NCI-H774 (cell line): Measurements from ENCODE around the gene LATS2.
"Not testable (repeated sequence)": the region's sequence is repeated elsewhere in the genome, so short reads cannot be mapped to it uniquely, and the experiment has no call there.

Experiments used
- DNase-seq: peaks from one replicate; lab custom pipeline; 2025; lab: John Stamatoyannopoulos, UW

Gene LATS2

GRCh38 chr13:20991741-20992520 lies 69.5 kb downstream of the LATS2 start:
- DNase-seq, result no peak

DNA sequence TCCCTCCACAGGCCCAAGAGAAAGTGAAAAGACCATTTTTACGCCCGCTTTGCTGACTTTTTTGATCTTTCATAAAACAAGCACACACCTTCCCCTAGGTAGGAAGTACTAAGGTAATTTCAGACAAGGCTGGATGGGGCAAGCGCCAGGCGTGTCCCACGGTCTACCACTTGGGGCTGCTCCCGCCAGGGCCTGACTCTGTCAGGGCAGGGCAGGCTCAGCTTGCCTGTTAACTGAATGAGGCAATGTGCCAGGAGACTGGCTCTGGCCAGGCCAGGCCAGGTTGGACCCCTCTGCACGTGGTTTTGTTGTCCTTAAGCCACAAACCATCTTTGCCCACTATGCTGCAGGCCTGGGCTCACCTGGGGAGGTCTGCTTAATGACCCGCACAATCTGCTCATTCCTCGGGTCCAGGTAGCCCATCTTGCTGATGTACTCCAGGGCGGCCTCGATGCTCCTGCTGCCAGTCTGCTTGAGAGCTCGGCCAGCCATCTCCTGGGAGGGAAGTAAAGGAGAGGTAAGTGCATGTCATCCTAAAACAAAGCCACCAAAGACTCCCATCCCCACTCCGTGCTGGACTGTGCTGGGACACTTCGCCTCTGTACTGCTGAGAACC lies 70.4 kb downstream of the LATS2 start:
- no peak for DNase-seq

DNA sequence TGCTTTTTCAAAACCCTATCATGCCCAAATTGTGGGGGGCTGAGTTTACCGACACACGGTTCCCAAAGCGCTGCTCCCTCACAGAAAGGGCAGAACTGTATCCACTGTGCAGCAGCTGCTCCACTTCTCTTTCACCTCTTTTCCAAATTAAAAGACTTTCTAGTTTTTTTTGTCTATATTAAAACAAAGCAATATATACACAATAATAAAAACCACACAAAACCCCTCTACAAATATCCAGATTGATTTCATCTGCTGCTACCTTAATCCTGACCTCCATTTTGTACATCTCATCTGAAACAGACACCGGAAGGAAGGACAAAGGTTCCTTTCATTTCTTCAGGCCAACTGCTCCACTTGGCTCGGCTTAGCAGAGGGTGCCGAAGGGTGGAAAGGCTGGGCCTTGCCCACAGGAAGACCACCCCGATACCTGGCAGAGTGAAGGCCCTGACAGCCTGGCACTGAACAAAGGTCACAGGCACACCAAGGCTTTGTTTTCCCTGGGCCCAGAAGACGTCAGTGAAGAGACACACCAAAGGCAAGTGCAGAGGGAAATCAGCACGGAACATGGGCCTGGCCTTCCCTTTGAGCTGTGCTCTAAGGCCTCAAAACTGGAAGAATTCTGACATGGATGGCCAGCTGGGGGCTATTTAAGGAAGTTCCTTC lies 71.6 kb downstream of the LATS2 start:
- no peak for DNase-seq

- no peak for DNase-seq
Observed at GRCh38 chr13:20988909-20989655, 72.3 kb downstream of the LATS2 start.

- no peak for DNase-seq
Observed at GRCh38 chr13:20988033-20988908, 73.1 kb downstream of the LATS2 start.

GRCh38 chr13:20987599-20987998 lies 73.8 kb downstream of the LATS2 start:
- DNase-seq, result no peak

DNA sequence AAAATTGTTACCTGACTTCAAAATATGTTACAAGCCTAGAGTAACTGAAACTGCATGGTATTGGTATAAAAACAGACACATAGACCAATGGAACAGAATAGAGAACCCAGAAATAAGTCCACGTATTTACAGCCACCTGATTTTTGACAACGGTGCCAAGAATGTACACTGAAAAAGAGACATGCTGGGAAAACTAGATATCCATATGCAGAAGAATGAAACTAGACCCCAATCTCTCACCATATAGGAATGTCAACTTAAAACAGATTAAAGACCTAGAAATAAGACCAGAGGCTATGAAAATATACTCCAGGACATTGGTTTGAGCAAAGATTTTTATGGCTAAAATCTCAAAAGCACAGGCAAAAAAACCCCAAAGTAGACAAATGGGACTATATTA lies 76.5 kb downstream of the LATS2 start:
- DNase-seq, result no peak

- DNase-seq, result no peak
Observed at GRCh38 chr13:20983386-20983785, 78.0 kb downstream of the LATS2 start.

GRCh38 chr13:20981370-20982095 lies 79.9 kb downstream of the LATS2 start:
- DNase-seq, result no peak

DNA sequence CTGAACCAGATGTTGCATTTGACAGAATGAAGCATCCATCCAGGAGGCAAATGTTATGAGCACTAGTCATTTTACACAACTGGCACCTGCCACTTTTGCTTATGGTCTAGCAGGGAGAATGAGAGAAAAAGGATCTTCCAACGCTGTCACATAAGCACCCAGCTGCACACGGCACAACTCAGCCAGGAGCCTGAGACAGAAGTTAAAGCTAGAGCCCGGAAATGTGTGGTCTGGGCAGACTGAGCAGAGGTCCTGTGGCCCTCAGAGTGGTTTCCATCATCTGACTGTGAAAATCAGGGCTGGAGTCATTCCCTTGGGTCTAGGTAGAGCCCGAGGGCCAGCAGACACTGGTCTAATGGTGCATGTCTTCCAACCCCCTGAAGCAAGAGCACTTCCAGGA lies 80.5 kb downstream of the LATS2 start:
- DNase-seq, result no peak

GRCh38 chr13:20980430-20980829 lies 81.0 kb downstream of the LATS2 start:
- DNase-seq, result no peak

GRCh38 chr13:20977394-20977793 lies 84.0 kb downstream of the LATS2 start:
- no peak for DNase-seq

- no peak for DNase-seq
Observed at GRCh38 chr13:20974981-20975585, 86.3 kb downstream of the LATS2 start.

GRCh38 chr13:20973886-20974425 lies 87.4 kb downstream of the LATS2 start:
- DNase-seq, result no peak

DNA sequence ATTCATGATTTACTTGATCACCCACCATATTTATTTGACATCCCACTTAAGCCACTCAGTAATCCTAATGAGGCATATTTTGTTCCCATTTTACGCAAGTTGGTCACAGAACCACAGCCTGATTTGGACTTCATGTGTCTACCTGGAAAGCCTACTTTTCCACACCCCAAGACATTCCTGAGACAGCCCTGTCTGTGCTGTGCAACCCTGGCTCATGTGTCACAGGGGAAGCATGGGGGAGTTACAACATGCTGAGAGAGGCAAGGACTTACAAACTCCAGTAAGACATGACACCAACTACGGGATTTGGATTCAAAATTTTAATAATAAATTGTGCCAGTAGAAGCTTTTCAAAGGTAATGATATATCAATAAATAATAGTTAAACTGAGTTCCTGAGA lies 88.7 kb downstream of the LATS2 start:
- no peak for DNase-seq

GRCh38 chr13:20969182-20969581 lies 92.2 kb downstream of the LATS2 start:
- no peak for DNase-seq

DNA sequence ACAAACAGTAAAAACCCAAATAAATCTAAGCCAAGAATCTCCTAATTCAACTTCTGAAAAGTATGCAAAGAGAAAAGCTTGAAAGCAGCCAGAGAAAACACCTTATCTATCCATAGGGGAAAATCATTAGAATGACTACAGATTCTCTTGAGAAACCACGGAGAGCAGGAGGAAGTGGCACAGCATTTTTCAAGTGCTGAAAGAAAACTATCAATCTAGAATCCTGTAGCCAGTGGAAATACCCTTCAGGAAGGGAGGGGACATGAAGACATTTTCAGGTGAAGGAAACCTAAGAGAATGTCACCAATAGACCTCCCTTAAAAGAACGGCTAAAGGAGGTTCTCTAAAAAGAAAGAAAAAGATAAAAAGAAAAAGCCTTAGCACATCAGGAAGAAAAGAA lies 92.6 kb downstream of the LATS2 start:
- DNase-seq, result no peak

GRCh38 chr13:20967340-20967739 lies 94.0 kb downstream of the LATS2 start:
- DNase-seq, result no peak

GRCh38 chr13:20964904-20965303 lies 96.5 kb downstream of the LATS2 start:
- DNase-seq, result no peak

DNA sequence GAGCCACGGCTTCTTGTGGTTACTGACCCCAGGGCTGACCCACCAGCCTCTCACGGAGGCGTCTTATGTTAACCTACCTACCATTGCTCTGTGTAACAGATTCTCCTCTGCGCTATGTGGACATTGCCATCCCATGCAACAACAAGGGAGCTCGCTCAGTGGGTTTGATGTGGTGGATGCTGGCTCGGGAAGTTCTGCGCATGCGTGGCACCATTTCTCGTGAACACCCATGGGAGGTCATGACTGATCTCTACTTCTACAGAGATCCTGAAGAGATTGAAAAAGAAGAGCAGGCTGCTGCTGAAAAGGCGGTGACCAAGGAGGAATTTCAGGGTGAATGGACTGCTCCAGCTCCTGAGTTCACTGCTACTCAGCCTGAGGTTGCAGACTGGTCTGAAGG lies 99.7 kb downstream of the LATS2 start:
- not testable (repeated sequence) for DNase-seq
